Effector memory CD4-positive, alpha-beta T cell (primary cell): ENCODE results near the gene CMBL.

Experiments used
- DNase-seq, 3 donors: peaks; one replicate each; pipeline ENCODE4 v3.0.0-alpha.2; 2020
- H3K27ac ChIP-seq: 2 replicates; pipeline ENCODE4 v1.7.0; 2013; ENCODE audit warnings: mild to moderate bottlenecking, low read length, moderate library complexity; ENCODE audit not compliant: insufficient read depth, poor library complexity, severe bottlenecking
- H3K27me3 ChIP-seq: replicated peaks from 2 replicates; pipeline ENCODE4 v1.7.0; 2013; ENCODE audit warnings: mild to moderate bottlenecking, low read length; ENCODE audit not compliant: insufficient read depth, control insufficient read depth, poor library complexity, severe bottlenecking
- H3K36me3 ChIP-seq: 2 replicates; pipeline ENCODE4 v1.7.0; 2013; ENCODE audit warnings: mild to moderate bottlenecking, low read length, moderate library complexity; ENCODE audit not compliant: control insufficient read depth, insufficient read depth
- H3K4me1 ChIP-seq: 2 replicates; pipeline ENCODE4 v1.7.0; 2013; ENCODE audit warnings: low read length, mild to moderate bottlenecking; ENCODE audit not compliant: control insufficient read depth, insufficient read depth, poor library complexity, severe bottlenecking
- H3K4me3 ChIP-seq: 2 replicates; pipeline ENCODE4 v1.7.0; 2013; ENCODE audit warnings: low read length, low read depth, mild to moderate bottlenecking; ENCODE audit not compliant: insufficient read depth, poor library complexity, severe bottlenecking
- H3K9me3 ChIP-seq: 2 replicates; pipeline ENCODE4 v1.7.0; 2013; ENCODE audit warnings: mild to moderate bottlenecking, low read length, moderate library complexity; ENCODE audit not compliant: control insufficient read depth

Gene CMBL

GRCh38 chr5:10229306-10230048, 78.2 kb downstream of the CMBL start:
- Histone ChIP-seq H3K36me3 (no peaks in the 10 kb centered on the region), H3K27me3 (no peaks in the 10 kb centered on the region), H3K9me3 (no peaks in the 10 kb centered on the region), H3K4me3 (no peak overlapping the region), H3K4me1 (no peaks in the 10 kb centered on the region), H3K27ac (no peak overlapping the region)
- DNase-seq: no peak

- Histone ChIP-seq H3K4me3 (no peak overlapping the region), H3K4me1 (no peaks in the 10 kb centered on the region), H3K36me3 (no peaks in the 10 kb centered on the region), H3K27ac (no peak overlapping the region), H3K9me3 (no peaks in the 10 kb centered on the region), H3K27me3 (no peaks in the 10 kb centered on the region)
- no peak for DNase-seq
Observed at GRCh38 chr5:10228288-10228687, 79.4 kb downstream of the CMBL start.
